Stimulated activated CD4-positive, alpha-beta T cell treated with anti-CD3 and anti-CD28 coated beads, Interleukin-2, amount 100 ng/mL, for 48 hours (primary cell): ENCODE data around the gene HEXIM1.
A peak's percentile ranks its signal among the peaks of the same experiment; 100 is the strongest.

ENCODE experiments used
- DNase-seq, 2 donors: peaks; one replicate each; pipeline ENCODE4 v3.0.0-alpha.2; 2020

Gene HEXIM1, protein sequence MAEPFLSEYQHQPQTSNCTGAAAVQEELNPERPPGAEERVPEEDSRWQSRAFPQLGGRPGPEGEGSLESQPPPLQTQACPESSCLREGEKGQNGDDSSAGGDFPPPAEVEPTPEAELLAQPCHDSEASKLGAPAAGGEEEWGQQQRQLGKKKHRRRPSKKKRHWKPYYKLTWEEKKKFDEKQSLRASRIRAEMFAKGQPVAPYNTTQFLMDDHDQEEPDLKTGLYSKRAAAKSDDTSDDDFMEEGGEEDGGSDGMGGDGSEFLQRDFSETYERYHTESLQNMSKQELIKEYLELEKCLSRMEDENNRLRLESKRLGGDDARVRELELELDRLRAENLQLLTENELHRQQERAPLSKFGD

GRCh38 chr17:45148183-45149036 is at the start of gene HEXIM1:
Gene HEXIM1, plus strand, starts transcription at chr17:45148475. Its CDS starts 716 bp downstream, at chr17:45149191.
- peak; percentile 98 for DNase-seq

DNA sequence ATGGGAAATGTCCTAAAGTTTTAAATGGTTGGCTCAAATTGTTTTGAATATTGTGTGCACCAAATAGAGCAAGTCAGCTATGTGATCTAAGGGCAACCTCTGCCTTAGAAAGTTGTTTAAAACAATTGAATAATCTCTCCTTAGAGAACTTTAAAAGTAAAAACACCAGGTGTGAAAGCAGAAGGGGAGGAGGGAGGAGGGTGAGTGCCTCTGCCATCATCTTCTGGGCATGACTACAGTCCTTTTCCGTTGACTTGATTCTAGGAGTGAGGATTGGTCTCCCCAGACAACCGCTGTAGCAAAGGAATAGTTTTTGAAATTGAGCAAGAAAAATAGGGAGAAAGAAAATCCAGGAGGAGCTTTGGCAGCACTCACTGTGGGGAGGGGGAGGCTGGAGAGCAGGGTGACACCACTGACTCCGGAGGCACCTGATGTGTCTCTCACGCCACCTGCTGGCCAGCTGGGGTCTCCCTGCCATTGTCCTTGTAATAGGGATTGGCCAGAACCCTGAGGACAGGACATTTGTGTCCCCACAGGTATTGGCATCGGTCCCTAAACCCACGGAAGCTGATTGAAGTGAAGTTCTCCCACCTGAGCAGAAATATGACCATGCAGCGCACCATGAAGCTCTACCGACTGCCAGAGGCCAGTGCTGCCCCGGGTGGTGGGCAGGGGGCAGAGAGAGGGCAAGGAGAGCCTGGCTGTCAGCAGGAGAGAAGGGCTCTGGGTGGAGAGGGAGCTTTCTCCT is 49.2 kb upstream of the HEXIM1 start:
- DNase-seq = peak; percentile 72 to 77

GRCh38 chr17:45101546-45101882 is 46.8 kb upstream of the HEXIM1 start:
- DNase-seq = no peak

DNA sequence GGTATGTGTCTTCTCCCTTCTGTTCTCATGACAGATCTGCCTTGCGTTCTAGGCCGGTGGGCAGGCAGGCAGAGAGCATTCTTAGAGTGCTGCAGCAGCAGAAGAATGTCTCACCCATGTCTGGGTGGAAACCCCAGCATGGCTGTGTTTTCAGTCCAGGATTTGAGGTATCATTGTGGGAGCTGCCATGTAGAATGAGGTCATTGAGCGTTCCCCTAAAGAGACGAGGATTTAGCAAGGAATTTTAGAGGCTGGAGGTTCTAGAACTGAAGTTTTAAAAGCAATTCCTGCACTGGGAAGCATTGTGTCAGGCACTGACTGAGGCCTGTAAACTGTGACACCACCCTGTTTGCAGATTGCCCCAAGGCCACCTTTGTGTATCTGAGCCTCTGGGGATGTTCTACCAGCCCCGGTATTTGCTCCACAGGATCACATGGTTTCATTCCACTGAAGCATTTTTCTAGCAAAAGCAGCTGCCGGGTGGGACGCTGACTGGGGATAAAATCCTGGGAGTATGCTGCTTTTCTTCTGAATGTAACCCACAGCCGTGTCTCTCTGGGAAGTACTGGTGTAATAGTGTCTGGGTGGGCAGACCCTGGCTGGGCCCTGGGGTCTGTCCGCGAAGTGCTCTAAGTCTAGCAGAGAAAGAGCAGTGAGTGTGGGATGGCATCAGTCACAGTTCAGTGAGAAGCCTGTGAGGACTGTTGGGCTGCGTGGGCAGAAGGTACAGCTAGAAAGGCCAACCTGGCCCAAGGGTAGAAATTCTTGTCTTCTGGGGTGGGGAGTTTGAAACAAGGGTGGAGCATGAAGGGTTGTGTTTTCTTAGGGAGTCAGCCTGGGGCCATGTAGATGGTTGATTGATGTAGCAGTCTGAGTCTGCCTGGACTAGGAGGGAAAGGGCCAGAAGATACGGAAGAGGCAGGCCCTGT is 46.1 kb upstream of the HEXIM1 start:
- no peak for DNase-seq

GRCh38 chr17:45102856-45103255 is 45.4 kb upstream of the HEXIM1 start:
- DNase-seq = no peak

DNA sequence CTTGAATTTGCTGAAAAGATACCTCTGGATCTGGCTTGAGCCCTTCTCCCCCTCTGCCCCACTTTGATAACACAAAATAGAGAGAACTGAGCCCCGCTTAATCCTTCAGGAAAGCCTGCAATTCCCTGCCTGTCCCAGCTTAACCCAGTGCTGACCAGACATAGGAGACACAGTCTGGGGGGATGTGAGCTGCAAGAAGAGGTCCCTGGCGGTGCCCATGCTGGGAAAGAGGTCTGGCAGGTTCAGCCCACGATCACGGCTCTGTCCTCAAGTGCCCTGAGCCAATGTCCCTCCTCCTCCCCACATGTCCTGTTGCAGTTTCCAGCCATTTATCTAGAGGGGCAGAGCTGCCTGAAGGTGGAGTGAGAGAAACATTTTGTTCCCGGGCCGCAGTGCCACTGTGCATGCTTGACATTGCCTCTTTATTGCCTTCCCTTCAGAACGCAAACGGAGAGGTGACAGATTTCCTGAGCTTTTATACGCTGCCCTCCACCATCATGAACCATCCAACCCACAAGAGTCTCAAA is 44.9 kb upstream of the HEXIM1 start:
- no peak for DNase-seq

- DNase-seq = no peak
These were observed 44.2 kb upstream of the HEXIM1 start for GRCh38 chr17:45104029-45104428.

- DNase-seq = no peak
These were observed 43.8 kb upstream of the HEXIM1 start for GRCh38 chr17:45104497-45104896.

DNA sequence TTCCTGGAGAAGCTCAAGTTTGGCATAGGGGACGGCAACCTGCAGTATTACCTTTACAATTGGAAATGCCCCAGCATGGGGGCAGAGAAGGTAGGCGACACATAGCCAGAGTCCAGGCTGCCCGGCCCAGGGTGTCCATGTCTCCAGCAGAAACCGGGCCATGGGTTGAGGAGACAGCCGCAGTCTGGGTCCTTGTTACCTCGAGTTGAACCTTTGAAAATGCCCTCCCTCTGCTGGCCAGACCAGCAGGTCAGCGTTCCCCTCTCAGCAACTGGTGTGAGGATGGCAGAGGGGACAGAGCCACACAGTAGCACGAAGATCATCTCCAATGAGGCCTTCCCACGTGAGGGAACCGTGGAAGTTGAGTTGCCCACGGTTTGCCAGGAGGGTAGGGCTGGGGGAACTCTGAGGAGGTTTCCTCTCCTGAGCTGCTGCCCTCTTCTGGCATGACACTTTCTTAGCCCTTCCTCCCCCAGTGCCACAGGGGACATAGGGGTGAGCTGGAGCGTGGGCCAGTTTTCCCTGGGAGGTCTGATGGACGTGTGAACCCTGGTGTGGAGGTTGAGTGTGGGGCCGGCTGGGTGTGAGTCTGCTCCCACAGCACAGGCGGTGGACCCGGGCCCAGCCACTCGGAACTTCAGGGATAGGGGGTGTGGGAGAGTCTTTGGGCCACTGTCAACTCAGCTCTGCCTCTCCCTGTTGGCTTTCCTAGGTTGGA is 43.2 kb upstream of the HEXIM1 start:
- no peak for DNase-seq

DNA sequence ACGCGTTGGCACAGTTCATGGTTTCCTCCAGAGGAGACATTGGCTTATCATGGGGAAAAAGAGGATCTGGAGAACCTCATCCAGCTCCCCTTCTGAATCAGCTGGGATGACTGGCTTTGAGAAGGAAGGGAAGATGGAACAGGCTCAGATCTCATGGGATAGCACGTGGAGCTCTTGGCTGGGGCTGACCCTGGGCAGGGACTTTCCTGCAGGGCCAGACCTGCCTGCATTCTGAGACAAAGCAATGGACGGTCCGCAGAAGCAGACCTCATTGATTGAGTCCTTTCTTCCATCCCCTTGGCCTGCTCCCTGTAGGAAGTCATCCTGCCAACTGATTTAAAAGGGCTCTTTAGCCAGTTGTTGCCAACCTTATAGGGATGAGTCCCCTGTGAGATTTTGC is 42.2 kb upstream of the HEXIM1 start:
- no peak for DNase-seq

DNA sequence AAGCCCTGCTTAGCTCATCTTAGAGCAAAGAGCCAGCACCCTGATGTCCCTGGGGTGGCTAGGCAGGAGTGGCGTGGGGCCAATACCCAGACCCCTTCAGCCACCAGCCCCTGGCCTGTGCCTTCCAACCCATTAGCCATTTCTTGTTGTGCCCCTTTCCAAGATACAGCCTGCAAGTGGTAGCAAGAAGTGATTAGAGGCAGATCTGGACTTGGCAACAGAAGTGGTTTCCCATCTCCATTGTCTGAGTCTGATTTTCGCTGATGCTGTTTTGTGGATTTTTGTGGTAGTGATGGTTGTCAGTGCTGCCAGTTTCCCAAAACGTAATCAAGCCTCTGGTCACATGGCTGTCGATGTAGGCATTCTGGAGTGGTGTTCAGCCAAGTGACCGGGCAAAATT is 41.7 kb upstream of the HEXIM1 start:
- DNase-seq = no peak

- no peak for DNase-seq
These were observed 40.8 kb upstream of the HEXIM1 start for GRCh38 chr17:45107293-45108010.

- no peak for DNase-seq
These were observed 40.2 kb upstream of the HEXIM1 start for GRCh38 chr17:45108051-45108450.

- no peak for DNase-seq
These were observed 39.4 kb upstream of the HEXIM1 start for GRCh38 chr17:45108595-45109521.

DNA sequence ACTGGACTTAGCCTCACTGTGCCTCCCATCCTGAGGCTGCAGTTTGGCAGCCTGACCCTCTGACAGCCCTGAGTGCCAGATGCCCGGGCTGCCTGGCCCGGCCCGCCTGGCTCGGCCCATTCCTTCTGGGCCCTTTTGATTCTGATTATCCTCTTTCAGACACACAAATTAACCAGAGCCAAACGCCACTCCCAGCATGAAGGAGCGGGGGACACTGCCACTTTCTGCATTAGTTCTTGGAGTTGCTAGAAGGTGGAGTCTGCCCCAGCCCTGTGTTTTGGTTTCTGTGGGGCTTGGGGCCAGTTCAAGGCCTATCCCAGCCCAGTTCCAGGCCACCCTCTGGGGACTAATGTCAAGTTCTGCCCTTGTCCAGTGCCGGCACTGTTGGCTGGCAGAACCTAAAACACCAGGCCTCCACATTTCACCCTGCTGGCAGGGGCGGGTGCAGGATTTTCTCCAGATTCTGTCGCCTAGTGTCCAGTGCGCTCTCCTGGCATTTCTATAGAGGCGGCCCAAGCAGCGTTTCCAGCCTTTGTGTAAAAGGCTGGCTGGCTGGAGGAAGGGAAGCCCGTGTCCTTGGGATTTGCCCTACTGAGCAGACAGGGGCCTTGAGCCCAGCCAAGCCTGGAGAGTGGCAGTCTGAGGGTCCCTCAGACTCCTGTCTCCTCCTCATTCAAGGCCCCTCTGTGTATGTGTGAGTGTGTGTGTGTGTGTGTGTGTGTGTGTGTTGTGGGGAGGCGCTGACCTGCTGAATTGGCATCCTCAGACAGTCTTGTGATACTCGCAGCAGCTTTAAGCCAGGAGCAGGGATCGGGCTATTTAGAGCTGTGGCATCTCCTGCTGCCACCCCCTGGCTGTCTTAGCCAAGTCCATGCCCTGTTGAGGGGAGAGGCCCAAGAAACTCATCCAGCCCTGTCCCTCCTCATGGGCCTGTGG is 37.3 kb upstream of the HEXIM1 start:
- DNase-seq = no peak

DNA sequence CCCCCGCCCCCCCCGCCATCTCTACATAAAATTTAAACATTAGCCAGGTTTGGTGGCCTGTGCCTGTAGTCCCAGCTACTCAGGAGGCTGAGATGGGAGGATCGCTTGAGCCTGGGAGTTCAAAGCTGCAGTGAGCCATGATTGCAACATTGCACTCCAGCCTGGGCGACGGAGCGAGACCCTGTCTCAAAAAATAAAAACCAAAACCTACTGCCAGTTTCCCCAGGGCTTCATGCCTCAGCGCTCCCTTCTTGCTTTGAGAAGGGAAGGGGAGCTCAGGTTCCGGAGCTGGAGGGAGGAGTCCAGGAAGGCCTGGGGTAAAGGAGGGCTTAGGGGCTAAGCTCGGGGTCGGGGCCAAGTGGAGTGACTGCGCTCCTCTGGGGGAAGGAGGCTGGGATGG is 36.4 kb upstream of the HEXIM1 start:
- no peak for DNase-seq

DNA sequence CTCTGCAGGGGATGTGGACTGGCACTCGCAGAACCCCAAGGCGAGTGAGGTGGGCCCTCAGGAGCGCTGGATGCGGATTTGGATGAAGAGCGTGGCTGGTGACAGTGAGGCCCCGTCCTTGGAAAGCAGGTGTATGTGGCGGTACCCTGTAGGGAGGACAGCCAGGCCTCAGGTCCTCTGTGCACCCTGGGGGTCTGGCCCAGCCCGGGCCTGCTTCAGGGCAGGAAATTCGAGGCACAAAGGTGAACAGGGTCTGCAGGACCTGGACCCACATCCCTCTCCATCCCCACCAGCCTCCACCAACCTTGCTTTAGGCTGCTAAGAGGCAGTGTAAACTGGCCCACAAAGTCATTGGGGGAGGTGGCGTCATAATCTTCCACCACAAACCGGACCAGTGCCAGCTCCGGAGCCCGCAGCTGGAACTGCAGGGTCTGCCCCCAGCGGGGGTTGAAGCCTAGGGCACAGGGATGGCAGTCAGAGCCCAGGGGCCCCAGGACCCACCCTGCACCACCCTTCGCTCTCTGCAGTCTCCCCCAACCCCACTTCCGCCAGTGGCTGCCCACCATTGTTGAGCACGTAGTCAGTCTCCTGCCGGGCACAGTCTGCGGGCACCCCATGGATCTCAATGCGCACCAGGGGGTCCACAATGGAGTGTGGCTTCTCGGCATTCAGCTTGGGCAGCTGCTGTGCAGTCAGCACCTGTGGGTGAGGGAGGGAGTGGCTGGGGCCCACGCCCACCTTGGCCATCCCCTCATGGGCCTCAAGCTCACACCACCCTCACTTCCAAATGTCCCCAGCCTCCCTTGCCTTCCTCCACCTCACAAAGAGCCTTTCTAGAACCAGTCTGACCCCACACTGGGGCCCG is 35.5 kb upstream of the HEXIM1 start:
- DNase-seq = no peak

DNA sequence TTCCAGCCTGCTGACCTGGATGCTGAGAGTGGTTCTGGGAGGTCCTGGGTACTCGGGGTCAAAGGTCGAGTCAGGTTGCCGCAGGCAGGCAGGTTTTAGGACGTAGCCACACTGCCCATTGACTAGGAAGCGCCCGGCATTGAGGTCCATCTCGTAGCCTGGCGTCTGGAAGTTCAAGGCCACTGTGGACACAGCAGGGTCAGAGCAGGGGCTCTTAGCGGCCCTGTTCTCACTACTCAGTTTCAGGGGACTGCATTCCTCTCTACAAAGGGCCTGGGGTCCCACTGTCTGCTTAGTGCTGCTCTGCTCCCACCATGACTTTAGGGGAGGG is 34.9 kb upstream of the HEXIM1 start:
- no peak for DNase-seq
